GM13976 (cell line): ENCODE results near the gene SLC19A3.

Source experiments
- DNase-seq: peaks from one replicate; pipeline ENCODE4 v3.0.0; 2012; ENCODE audit warnings: low spot score
- CTCF ChIP-seq: IDR thresholded peaks from 2 replicates; pipeline ENCODE4 v1.5.1; 2012; ENCODE audit warnings: borderline replicate concordance, mild to moderate bottlenecking; ENCODE audit not compliant: insufficient read depth; ENCODE audit errors: extremely low read depth, missing control alignments, control extremely low read depth
- in situ Hi-C: fragments of 300-500 bp; cut with MboI; formaldehyde crosslinking; loops from one replicate; pipeline ENCODE4 v1.12.0; 2022; ENCODE audit warnings: low sequenced_read_pairs, mixed read lengths, inconsistent platforms; ENCODE audit not compliant: unreplicated experiment

Gene SLC19A3

GRCh38 chr2:227634201-227634600 is 83.6 kb downstream of the SLC19A3 start:
- in situ Hi-C loops = no loop called here
- no peak for TF ChIP-seq CTCF
- no peak for DNase-seq
